ENCODE results near the gene NUTM1.

Gene NUTM1, protein sequence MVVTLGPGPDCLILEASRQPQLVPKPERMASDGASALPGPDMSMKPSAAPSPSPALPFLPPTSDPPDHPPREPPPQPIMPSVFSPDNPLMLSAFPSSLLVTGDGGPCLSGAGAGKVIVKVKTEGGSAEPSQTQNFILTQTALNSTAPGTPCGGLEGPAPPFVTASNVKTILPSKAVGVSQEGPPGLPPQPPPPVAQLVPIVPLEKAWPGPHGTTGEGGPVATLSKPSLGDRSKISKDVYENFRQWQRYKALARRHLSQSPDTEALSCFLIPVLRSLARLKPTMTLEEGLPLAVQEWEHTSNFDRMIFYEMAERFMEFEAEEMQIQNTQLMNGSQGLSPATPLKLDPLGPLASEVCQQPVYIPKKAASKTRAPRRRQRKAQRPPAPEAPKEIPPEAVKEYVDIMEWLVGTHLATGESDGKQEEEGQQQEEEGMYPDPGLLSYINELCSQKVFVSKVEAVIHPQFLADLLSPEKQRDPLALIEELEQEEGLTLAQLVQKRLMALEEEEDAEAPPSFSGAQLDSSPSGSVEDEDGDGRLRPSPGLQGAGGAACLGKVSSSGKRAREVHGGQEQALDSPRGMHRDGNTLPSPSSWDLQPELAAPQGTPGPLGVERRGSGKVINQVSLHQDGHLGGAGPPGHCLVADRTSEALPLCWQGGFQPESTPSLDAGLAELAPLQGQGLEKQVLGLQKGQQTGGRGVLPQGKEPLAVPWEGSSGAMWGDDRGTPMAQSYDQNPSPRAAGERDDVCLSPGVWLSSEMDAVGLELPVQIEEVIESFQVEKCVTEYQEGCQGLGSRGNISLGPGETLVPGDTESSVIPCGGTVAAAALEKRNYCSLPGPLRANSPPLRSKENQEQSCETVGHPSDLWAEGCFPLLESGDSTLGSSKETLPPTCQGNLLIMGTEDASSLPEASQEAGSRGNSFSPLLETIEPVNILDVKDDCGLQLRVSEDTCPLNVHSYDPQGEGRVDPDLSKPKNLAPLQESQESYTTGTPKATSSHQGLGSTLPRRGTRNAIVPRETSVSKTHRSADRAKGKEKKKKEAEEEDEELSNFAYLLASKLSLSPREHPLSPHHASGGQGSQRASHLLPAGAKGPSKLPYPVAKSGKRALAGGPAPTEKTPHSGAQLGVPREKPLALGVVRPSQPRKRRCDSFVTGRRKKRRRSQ

DNA sequence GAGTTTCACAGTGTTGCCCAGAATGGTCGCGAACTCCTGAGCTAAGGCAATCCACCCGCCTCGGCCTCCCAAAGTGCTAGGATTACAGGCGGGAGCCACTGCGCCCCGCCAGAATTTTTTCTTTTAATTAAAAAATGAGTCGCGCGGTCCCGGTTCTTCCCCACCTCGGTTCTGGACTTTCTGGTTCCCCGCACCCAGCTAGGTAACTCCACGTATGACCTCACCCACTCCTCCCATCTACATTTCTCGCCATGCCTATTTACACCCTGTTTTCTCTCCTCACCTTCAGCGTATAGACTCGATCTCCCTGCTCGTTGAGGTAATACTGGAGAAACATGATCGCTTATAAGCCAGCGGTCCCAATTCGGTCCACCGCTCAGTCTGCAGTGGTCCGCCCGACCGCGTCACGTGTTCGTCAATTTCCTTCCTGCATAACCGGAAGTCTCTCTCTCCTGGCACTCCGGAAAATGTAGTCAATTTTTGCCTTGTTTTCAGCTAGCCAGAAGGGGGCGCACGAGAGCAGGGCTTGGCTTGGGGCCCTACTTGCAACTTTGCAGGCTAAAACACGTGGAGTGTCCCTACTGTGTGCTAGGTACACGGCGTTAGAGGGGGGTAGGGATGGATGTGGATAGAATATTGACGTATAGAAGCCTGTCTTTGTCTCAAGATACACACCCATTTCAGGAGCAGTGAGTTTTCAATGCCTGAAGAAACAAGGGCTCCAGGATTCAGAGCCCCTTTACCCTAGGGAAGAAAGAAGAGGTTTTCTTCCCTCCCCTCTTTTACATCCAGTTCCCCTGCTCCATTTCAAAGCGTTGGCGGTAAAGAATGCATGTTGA, at the start of gene NUTM1, which contains the start of gene NOP10:
Gene NUTM1, plus strand, starts transcription at position 579 of the 839 bp plus-strand sequence. CDS start 382 bp downstream, outside the sequence.
Gene NOP10, minus strand, starts transcription at position 400 of the 839 bp plus-strand sequence. Its CDS starts 63 bp downstream, at position 337.
- DNase-seq (ENCODE audit: low read depth) = peak; percentile 93

DNA sequence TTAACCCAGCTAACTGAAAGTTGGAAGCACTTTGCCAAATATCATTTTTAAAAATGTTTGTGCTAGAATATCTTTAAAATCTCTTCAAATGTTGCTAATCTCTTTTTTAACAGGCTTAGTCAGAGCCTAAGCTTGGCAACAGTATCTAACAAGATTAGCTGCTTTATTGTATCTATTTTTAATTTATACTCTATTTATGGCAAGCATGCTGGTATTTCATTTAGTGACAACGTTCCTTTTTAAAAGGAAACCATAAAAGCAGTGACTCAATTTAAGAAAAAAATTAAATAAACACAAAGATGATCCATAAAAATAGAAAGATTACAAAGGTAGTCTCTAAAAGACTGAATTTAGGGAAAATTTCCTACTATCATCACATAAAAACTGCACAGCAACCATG, 46.1 kb upstream of the NUTM1 start:
- DNase-seq (ENCODE audit: low read depth) = peak; percentile 79

DNA sequence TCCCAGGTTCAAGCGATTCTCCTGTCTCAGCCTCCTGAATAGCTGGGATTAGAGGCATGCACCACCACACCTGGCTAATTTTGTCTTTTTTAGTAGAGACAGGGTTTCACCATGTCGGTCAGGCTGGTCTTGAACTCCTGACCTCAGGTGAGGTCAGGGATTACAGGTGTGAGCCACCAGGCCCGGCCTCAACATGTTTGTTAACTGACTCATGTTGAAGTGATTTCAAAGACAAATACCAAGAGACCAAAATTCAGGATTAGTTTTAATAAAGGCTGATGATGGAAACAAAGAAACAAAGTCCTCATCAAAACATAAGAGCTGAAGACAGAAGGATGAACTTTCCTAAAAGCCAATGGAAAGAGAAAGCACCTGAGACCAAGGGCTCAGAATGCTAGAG, 42.1 kb upstream of the NUTM1 start:
- no peak for DNase-seq (ENCODE audit: low read depth)

DNA sequence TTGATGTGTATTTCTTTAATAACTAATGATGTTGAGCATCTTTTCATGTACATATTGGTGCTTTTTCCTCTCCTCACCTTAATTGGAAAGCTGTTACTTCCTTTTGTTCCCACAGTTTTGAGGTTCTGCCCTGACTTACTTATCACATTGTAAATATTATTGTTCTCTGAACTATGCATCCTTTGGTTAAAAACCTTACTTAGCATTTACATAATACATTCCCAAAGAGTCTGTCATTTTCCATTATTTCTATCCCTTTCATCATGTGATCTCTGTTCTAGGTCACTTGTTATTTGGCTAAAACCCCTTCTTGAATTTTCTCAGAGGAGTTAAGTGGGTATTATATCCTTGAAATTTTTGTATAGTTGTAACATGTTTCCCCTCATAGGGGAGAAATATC, 38.5 kb upstream of the NUTM1 start:
- peak; percentile 74 for DNase-seq (ENCODE audit: low read depth)

DNA sequence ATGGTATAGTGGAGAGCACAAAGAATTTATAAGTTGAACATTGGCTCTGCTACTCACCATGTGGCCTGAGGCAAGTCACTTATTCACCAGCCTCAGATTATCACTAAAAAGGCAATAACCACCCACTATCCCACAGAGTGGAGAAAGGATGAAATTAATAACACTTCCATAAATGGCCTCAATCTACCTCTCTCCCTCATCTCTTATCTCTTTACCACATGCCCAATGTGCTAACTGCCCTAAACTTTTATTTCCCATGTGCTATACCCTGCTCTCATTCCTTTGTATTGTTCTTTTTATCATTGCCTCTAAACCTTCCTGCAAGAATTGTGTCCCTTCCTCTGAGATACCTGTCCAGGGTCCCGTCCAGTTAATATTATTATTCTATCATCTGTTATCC, 31.6 kb upstream of the NUTM1 start:
- no peak for DNase-seq (ENCODE audit: low read depth)

DNA sequence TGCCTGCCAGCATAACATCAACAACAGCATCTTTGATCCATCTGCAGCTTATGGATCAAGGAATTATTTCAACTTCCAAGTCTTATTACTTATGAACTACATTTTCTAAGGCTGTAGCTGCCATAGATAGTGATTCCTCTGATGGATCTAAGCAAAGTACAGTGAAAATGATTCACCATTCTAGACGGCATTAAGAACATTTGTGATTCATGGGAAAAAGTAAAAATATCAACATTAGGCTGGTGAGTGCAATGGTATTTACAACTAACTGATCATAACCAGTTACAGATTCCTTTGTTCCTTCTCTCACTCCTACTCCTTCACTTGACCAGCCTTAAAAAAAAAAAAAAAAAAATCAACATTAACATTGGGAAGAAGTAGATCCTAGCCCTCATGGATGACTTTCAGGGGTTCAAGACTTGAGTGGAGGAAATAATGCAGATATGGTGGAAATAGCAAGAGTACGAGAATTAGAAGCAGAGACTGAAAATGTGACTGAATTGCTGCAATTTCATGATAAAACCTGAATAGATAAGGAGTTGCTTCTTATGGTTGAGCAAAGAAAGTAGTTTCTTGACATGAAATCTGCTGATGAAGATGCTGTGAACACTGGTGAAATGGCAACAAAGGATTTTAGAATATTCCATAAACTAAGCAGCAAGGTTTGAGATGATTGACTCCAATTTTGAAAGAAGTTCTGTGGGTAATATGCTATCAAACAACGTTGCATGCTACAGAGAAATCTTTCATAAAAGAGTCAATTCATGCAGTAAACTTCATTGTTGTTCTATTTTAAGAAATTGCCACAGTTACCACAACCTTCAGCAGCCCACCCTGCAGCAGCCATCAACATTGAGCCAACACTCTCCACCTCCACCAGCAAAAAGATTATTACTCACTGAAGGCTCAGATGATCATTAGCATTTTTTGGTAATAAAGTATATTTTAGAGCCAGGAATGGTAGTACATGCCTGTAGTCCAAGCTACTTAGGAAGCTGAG, 28.3 kb upstream of the NUTM1 start:
- peak; percentile 43 for DNase-seq (ENCODE audit: low read depth)

DNA sequence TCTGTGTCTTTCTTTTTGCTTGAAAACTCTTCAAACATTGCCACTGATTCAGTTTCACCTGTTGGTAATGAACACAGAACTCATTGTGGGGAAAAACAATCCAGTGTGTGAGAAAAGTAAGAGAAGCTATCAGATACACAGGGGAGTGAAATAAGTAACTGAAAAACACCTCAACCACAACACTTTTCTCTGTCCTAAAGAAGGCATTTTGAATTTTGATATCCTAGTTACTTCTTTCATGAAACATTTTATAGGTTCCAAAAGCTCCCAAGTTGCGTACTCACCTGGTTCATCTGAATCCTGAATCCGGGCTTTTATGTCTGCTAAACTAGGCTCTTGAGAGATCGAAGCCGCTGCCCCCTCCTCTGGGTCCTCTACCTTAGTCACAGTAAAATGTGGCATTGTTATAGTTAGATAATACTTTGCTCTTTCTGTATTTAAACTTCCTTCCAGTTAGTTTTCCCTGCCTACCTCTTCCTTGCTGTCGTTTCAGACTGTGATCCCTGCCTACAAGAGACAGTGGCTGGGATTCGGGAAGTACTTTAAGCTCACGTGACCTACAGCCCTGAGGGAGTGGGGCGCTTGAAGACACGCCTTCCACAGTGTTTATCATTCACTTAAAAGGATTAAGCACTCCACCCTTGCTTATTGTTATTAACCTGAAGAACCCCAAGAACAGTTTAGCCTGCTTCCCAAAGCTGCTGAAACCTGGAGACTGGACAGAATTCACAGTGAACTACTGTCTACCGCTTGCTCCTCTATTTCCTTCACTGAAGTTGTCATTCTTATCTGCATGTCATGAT, 24.6 kb upstream of the NUTM1 start:
- DNase-seq (ENCODE audit: low read depth) = peak; percentile 73

DNA sequence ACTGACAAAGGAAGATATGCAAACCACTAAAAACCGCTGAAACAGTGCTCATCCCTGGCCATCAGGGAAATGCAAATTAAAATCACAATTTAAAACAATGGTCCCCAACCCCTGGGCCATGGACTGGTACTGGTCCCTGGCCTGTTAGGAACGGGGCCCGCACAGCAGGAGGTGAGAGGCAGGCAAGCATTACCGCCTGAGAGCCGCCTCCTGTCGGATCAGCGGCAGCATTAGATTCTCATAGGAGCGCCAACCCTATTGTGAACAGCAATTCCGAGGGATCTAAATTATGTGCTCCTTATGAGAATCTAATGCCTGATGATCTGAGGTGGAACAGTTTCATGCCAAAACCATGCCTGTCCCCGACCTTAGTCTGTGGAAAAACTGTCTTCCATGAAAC, 19.9 kb upstream of the NUTM1 start:
- DNase-seq (ENCODE audit: low read depth) = no peak

DNA sequence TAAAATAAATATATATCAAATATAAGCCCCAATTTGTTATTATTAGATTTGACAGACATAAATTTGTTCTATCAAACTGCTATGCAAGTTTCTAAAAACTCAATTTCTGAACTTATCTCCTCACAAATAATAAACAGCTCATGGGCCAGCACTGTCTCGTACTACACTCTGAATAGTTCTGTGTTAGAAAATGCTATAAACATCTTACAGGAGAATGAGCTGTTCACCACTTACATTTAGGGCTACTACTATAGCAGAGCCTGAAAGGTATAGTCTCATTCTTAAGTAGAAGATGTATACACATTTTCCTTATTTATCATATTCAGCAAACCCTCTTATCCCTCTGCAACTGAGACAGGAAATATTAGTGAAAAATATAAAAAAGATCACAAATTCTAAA, 18.2 kb upstream of the NUTM1 start:
- DNase-seq (ENCODE audit: low read depth) = no peak

DNA sequence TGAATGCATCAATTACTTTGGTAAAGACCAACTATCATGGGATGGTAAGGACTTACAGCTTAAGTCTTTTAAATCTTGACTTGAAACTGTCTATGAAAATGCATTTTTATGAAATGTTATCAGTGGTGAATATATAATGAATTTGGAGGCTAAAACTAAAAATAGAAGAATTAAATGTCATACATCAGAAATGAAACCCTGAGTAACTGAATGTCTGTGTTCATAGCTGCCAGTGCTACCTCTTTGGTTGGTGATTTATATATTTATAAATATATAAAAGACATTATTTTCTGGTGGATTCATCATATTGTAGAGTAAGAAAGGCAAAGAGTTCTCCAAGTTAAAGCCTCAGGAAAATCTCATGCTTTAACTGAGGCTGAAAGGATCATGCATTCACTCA, 17.7 kb upstream of the NUTM1 start:
- DNase-seq (ENCODE audit: low read depth) = no peak

DNA sequence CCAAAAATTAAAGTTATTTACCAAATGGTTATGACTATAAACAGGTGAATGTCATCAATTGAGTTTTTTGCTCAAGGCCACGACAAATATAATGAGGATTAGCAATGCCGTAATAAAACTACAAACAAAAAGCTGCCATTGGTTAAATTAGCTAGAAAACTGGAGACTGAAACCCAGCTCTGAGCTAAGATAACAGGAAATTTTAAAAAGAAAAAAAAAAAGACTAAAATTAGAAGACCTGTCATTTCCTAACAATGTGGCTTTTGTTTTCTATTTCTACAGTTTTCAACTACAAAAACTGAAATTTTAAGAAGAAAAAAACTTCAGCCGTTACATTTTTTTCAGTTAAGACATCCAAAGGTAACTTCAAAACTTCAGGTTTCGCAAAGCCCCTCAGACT, 15.2 kb upstream of the NUTM1 start:
- no peak for DNase-seq (ENCODE audit: low read depth)

DNA sequence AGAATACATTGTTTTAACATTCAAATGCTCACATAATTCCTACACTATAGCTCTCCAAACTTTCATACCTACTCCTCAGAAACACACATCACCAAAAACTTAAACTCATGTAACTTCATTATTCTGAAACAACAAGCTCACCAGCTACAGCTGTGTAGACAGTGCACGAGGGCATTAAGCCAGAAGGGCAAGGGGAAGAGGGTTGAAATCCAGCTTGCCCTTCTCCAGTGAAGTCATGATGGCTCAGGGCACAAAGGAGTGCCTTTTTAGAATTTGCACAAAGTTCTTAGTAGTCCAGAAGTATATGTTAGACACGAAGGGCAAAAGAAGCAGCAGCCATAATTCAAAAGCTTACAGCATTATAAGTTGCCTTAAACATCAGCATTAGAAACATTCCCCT, 14.1 kb upstream of the NUTM1 start:
- no peak for DNase-seq (ENCODE audit: low read depth)

DNA sequence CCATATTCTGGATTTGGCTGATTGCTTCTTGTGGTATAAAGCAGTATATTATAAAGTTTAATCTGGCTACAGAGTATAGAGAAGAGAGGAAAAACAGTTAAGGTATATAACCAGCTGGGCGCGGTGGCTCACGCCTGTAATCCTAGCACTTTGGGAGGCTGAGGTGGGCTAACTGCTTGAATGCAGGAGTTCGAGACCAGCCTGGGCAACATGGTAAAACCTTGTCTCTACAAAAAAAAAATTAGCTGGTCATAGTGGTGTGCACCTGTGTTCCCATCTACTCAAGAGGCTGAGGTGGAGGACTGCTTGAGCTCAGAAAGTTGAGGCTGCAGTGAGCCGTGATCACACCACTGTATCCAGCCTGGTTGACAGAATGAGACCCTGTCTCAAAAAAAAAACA, 12.8 kb upstream of the NUTM1 start:
- no peak for DNase-seq (ENCODE audit: low read depth)

DNA sequence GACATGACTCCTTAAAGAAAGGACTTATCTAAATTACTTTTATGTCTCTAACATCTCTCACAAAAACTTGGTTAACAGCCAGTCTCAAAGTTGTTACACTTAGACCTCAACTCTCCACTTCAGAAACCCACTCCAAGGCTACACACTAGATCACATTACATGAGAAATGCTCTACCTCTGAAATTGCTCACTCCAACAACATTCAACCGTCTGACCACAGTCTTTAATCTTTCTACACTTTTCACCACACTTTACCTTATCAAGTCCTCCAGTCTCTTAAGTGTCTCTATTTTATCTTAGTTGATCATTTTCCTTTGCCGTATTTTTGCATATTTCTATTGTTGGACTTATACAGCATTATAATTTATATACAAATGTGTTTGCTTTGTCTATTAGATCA, 11.3 kb upstream of the NUTM1 start:
- DNase-seq (ENCODE audit: low read depth) = no peak

DNA sequence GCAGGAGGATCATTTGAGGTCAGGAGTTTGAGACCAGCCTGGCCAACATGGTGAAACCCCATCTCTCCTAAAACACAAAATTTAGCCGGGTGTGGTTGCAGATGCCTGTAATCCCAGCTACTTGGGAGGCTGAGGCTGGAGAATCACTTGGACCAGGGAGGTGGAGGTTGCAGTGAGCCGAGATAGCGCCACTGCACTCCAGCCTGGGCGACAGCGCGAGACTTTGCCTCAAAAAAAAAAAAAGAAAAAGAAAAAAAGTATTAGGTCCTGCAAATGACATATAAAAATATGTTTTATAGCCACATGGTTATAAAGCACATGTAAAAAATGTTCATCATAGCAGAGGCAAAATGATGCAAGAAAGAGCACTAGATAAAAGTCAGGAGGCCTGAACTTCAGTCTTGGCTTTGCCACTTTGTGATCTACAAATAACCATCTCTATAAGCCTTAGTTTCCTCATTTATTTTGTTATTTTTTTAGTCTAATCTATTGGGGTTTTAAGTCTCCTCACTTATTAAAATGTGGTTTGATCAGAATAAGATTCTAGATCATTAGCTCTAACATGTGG, 10.5 kb upstream of the NUTM1 start:
- no peak for DNase-seq (ENCODE audit: low read depth)

DNA sequence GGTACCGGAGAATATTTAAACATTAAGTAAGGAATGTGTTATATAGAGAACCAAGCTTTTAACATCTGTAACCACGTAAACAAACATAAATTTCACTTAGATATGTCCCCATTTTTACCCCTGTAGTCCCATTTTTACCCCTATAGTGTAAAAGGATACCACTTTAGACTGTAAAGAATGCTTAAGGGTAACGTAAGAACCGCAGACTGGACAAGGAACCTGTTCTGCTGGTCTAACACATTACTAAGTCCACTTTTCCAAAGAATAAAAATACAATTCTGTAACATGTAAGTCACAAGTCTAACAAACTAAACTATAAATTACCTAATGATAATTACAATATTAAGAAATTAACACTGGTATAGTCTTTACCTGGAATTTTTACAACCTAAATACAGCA, 8.4 kb upstream of the NUTM1 start:
- no peak for DNase-seq (ENCODE audit: low read depth)

DNA sequence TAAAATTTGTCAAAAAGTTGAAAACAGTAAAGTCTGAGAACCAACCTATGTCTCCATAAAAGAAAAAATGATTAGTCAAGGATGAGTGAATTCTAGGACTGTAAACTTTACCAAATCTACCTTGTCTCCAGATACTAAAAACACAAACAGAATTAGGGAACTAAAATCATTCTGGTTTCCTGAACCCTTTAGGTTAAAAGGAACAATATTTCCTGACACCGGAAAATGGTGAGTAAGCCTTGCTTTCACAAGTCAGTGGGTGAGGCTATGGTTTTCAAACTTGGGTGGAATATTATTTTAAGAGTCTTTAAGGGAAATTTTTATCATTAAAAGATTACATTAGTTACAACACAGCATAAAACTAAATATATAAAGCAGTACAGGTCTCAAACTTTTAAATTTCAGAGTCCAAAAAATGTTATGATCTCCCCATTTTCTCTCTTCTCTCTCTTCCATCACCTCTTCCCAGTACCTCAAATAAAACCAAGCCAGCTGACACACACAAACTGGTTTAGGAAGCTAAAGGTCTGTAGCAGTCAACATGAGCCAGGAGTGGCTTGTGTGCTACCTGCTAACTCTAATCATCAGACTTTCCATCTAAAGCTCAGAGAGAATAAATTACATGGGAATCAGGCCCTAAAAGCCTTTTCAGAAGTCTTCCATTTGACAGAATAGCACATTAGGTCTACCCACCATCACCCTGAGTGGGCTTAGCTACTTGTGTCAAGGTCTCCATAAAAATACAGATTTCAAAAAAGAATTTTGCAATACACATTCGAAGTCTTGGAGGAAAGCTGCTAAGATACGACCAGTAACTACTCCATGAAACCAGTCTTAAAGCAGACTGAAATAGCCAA, 7.7 kb upstream of the NUTM1 start:
- no peak for DNase-seq (ENCODE audit: low read depth)
